ENCODE results near the gene DENND5A. TPM values are rescaled to one million over a fixed set of nuclear protein-coding genes. Genes with fewer than 3 reads are reported as not detected.
A peak's percentile ranks its signal among the peaks of the same experiment; 100 is the strongest.
"Not testable (repeated sequence)": the region's sequence is repeated elsewhere in the genome, so short reads cannot be mapped to it uniquely, and the experiment has no call there.

The DENND5A gene
- total RNA-seq, 6 experiments from 2014 or later = 14.4 to 38.7 (median 20.4) TPM

- H3K27ac ChIP-seq = no peak overlapping the region
- no peaks in the 10 kb centered on the region for H3K27me3 ChIP-seq
- H3K4me3 ChIP-seq = no peak overlapping the region
- no peak for ATAC-seq
- no peaks in the 10 kb centered on the region for H3K4me1 ChIP-seq
- peaks cover 0 to 25% (median under 1%) of the 10 kb centered on the region in 4 donors for H3K36me3 ChIP-seq
- WGBS (ENCODE audit: insufficient coverage, low coverage, low lambda C conversion rate, missing lambda C conversion rate) = 100% methylated on average over 1 of the region's 2 CpGs
- intact Hi-C loops (cut with DNase I) = no loop called here
- H3K9me3 ChIP-seq = no peaks in the 10 kb centered on the region
- TF ChIP-seq CTCF (IDR thresholded peaks at IDR 0.05) (no peak), POLR2A (IDR thresholded peaks at IDR 0.05) (no peak)
- DNase-seq = no peak
Observed at GRCh38 chr11:9170450-9170849, 94.7 kb downstream of the DENND5A start.

GRCh38 chr11:9169595-9170295 is 95.4 kb downstream of the DENND5A start:
- no peak overlapping the region for H3K4me3 ChIP-seq
- TF ChIP-seq POLR2A (IDR thresholded peaks at IDR 0.05) (no peak), CTCF (IDR thresholded peaks at IDR 0.05) (no peak)
- 69% methylated on average over 7 of the region's 7 CpGs for WGBS (ENCODE audit: insufficient coverage, low coverage, low lambda C conversion rate, missing lambda C conversion rate)
- no peaks in the 10 kb centered on the region for H3K4me1 ChIP-seq
- DNase-seq = no peak
- ATAC-seq = no peak
- no peaks in the 10 kb centered on the region for H3K27me3 ChIP-seq
- no peaks in the 10 kb centered on the region for H3K9me3 ChIP-seq
- intact Hi-C loops (cut with DNase I) = no loop called here
- no peak overlapping the region for H3K27ac ChIP-seq
- H3K36me3 ChIP-seq = peaks cover 0 to 28% (median under 1%) of the 10 kb centered on the region in 4 donors

GRCh38 chr11:9161991-9162390 is 103.2 kb downstream of the DENND5A start:
- H3K4me3 ChIP-seq; ATAC-seq; H3K9me3 ChIP-seq; H3K27ac ChIP-seq; H3K27me3 ChIP-seq; H3K4me1 ChIP-seq; intact Hi-C loops (cut with DNase I); DNase-seq: not testable (repeated sequence)
- 81% methylated on average over 3 of the region's 6 CpGs for whole genome bisulfite sequencing (ENCODE audit: insufficient coverage, low coverage, low lambda C conversion rate, missing lambda C conversion rate)
- peaks cover 0 to 24% (median 2%) of the 10 kb centered on the region in 4 donors for H3K36me3 ChIP-seq

- peaks cover 0 to 19% (median 2%) of the 10 kb centered on the region in 4 donors for H3K36me3 ChIP-seq
- intact Hi-C loops (cut with DNase I) = no loop called here
- H3K27me3 ChIP-seq = no peaks in the 10 kb centered on the region
- DNase-seq = no peak
- no peaks in the 10 kb centered on the region for H3K4me1 ChIP-seq
- peak in 1 of 4 donors; percentile 33 for ATAC-seq
- no peak overlapping the region for H3K4me3 ChIP-seq
- TF ChIP-seq POLR2A (IDR thresholded peaks at IDR 0.05) = no peak
- TF ChIP-seq CTCF (IDR thresholded peaks at IDR 0.05) = no peak
- H3K27ac ChIP-seq = no peak overlapping the region
- no peaks in the 10 kb centered on the region for H3K9me3 ChIP-seq
Observed at GRCh38 chr11:9160166-9160565, 105.0 kb downstream of the DENND5A start.

GRCh38 chr11:9158898-9159391 is 106.2 kb downstream of the DENND5A start:
- H3K27ac ChIP-seq = no peak overlapping the region
- TF ChIP-seq CTCF (IDR thresholded peaks at IDR 0.05) (no peak), POLR2A (IDR thresholded peaks at IDR 0.05) (no peak)
- no peaks in the 10 kb centered on the region for H3K9me3 ChIP-seq
- no peak overlapping the region for H3K4me3 ChIP-seq
- no peaks in the 10 kb centered on the region for H3K4me1 ChIP-seq
- H3K27me3 ChIP-seq = no peaks in the 10 kb centered on the region
- ATAC-seq = peak in 1 of 4 donors; percentile 49
- intact Hi-C loops (cut with DNase I) = no loop called here
- DNase-seq = no peak
- peaks cover 0 to 18% (median 4%) of the 10 kb centered on the region in 4 donors for H3K36me3 ChIP-seq

All from right lobe of liver (tissue), 6 donors.